Left kidney (tissue), 8 donors: ENCODE measurements around the gene KIF26A. TPM values are rescaled to one million over a fixed set of nuclear protein-coding genes. Genes with fewer than 3 reads are reported as not detected.

ENCODE experiments used
- DNase-seq: peaks from one replicate; pipeline ENCODE4 v3.0.0-alpha.2; 2013
- long read RNA-seq, 8 donors: transcript quantifications; one replicate each; lab custom pipeline, GENCODE V29; 2026
- polyA plus RNA-seq: library from polyadenylated mRNA; unstranded; fragments of 120-200 nt; gene quantifications from one replicate; pipeline ENCODE4 v1.2.1, GENCODE V29; 2013; ENCODE audit not compliant: insufficient read length

The KIF26A gene
- polyA plus RNA-seq, result 6.4 TPM
- long read RNA-seq, donor 1, full-length matches to known transcripts, result 1 of 9 reads
- long read RNA-seq, donor 1, partial matches to known transcripts, result 8 of 9 reads
- long read RNA-seq, donor 1, other reads (novel, unspliced or antisense), result 0 of 9 reads
- long read RNA-seq, donor 2, full-length matches to known transcripts, result 1 of 8 reads
- long read RNA-seq, donor 2, partial matches to known transcripts, result 7 of 8 reads
- long read RNA-seq, donor 2, other reads (novel, unspliced or antisense), result 0 of 8 reads
- long read RNA-seq, donor 3, result 0 reads
- long read RNA-seq, donor 4, result 0 reads
- long read RNA-seq, donor 5, result 0 reads
- long read RNA-seq, donor 6, partial matches to known transcripts, result 7 of 7 reads
- long read RNA-seq, donor 6, other reads (novel, unspliced or antisense), result 0 of 7 reads
- long read RNA-seq, donor 7, result 0 reads
- long read RNA-seq, donor 8, result 0 reads

DNA sequence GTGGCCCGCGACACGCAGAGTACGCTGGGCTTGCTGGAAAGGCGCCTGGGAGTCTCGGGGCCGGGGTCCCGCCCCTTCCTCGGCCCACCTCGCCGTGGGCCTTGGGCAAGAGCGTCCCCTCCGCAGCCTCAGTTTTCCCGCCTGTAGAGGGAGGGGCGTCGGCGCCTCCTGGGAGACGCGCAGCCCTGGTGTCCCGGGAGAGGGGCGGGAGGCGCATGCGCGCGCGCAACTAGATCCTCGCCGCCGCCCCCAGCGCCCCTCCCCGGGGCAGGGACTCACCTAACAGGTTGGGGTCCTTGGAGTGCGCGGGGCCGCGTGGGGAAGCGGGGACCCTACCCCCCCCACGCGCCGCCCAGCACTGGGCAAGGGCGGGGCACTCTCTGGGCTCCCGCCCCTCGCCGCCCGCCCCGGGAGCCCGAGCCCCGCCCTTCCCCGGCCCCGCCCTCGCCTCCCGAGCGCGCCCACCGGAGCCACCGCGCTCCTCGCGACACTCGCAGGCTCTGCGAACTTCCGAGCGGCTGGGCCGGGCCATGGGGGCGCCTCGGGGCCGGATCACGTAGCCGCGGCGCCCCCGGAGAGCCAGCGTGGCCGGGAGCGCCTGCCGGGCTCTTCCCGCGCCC lies at the start of gene KIF26A:
Gene KIF26A, plus strand, starts transcription at position 490 of the 620 bp plus-strand sequence. CDS start 136 bp downstream, outside the sequence.
- no peak for DNase-seq

DNA sequence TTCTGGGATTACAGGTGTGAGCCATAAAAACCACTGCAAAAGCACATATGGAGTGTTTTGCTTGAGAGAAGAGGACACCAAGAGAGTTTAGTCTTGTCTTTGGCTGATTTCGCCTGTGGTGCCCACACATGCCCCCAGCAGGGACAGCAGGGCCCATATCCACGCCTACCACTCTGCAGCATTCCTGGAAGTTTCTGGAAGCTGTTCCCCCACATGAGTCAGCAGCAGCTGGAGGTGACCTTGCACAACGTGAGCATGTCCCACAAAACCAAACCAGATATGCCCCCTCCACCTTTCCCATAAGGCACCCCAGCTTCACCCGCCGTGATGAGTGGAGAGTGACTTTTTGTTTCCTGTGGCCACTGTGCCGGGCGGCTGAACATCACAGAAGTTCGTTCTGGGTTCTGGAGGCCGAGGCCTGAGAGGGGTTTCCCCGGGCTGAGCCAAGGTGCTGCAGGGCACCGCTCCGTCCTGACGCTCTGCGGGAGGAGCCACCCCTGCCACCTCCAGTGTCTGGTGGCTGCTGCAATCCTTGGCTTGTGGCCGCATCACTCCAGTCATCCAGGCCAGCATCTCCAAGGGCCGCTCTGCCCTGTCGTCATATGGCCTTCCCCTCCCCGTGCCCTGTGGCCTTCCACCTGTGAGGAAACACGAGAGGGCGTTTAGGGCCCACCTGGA lies 48.2 kb upstream of the KIF26A start:
- DNase-seq, result no peak

DNA sequence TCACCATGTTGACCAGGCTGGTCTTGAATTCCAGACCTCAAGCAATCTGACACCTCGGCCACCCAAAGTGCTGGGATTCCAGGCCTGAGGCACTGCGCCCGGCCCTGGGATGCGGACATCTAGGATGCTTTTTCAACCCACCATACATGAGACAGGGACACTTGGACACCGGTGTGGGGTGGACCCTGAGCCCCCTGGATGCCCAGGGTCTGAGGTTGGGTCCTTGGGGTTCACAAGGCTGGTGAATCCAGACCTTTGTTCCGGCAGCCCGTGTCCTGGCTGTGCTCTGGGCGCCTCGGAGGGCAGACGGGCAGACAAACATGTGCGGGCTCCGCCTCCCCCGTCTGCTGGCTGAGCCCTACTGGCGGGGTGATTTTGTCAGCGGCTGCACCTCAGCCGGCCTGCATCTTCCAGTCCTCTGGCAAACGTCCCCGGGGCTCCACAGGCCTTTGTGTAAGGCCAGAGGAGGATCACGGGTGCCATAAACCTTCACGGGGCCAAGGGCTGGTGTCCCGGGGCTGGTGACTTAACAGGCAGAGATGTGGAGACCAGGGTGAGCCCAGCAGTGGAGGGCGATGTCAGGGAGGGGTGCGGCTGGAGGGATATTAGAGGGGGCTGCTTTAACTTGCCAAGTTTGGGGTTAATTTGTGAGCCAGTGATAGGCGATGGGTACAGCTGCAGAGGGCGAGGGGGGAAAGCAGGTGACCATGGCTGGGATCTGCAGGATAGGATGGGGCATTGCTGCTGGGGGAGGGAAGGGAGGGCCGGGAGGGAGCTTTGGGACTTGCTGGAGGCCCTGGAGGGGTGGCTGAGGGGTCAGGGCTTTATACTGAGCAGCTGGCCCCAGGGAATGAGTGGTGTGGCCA lies 47.1 kb upstream of the KIF26A start:
- DNase-seq, result no peak

DNA sequence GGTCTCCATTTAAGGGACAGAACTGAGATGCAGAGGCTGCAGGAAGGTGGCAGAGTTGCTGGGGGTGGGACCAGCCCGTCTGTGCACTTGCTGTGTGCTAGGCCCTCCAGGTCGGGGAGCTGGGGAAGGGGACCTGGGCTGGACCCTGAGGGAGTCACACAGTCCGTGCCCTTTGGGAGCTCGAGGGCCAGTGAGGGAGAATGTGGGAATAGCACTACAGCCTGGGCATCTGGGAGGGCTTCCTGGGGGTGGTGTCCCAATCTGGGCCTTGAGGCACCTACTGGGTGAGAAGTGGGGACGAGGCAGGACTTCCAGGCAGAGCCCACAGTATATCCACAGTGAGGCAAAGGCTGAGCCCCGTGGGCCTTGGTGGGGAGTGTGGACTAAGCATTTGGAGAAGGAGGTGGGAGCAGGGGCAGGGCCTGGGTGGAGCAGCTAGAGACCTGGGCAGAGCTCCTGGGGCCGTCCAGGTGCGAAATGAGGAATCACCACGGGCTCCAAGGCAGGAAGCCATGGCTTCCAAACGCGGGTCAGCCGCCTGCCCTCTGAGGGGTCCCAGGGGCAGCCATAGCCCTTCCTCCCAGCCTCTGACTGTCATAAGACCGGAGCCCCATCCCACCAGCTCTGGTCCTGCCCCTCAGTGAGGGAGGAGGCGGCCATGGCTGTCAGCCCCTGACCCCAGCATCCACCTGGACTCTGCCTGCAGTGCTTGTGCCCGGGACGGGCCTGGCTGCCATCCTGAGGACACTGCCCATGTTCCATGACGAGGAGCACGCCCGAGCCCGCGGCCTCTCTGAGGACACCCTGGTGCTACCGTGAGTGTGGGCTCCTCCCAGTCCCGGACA lies 46.2 kb upstream of the KIF26A start:
- DNase-seq, result no peak

DNA sequence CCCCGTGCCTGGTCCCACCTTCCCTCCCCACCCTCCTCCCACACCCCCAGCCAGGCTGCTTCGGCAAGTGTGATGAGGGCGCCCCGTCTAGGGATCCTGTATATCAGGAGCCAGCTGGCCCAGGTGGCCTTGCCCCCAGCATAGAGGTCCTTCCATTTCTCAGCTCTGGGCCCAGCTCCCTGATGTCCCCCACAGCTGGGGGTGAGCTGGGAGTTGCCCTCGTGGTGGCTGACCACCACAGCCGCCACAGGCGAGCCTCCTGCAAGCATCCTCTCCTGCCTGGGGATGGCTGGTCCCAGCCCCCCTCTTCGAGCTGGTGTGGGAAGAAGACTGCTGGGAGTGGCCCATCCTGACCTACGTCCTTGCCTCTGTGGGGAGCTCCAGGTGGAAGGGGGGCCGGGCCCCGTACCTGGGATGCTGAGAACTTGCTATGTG lies 45.4 kb upstream of the KIF26A start:
- no peak for DNase-seq

DNA sequence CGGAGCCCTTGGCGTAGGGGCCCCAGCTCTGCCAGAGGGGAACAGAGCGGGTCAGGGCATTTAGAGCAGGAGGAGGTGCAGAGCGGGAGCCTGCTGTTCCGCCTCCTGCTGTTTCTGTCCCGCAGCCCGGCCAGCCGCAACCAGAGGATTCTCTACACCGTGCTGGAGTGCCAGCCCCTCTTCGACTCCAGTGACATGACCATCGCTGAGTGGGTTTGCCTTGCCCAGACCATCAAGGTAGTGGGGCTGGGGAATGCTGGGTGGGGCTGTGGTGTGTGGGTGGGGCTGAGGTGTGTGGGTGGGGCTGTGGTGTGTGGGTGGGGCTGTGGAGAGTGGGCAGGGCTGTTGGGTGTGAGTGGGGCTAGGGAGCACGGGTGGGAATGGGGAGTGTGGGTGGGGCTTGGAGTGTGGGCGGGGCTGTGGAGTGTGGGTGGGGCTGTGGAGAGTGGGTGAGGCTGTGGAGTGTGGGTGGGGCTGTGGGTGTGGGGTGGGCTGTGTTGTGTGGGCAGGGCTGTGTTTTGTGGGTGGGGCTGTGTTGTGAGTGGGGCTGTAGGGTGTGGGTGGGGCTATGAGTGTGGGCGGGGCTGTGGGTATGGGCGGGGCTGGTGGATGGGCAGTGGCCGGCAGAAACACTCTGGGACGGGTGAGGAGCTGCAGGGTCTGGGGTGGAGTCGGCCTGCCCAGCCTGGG lies 44.9 kb upstream of the KIF26A start:
- DNase-seq, result no peak

DNA sequence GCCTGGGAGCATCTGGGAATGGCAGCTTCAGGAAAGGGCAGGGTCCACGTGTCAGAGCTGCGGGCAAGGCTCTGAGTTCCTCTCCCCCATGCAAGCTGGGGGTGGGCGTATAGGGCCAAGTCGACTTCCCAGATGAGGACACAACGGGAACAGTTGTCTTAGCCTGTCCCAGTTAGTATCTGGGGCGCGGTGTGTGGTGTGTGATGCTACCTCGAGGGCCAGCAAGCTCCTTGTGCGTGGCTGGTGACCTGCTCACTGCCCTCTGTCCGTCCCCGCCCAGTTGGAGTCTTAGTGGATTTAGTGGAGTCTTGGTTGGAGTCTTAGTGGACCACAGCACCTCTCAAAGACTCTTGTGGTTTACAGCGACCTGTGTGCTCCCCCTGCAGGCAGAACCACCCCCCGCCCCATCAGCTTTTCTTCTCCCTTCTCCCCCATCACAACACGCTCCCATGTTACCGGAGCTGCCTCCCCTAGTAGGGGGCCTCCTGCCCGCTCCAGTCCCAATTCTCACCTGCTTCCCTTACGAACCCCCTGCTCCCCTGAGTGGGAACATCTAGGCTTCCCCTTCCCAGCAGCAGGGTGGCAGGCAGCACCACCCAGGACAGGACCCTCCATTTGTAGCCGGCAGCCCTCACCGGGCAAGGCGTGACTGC lies 44.2 kb upstream of the KIF26A start:
- DNase-seq, result no peak

DNA sequence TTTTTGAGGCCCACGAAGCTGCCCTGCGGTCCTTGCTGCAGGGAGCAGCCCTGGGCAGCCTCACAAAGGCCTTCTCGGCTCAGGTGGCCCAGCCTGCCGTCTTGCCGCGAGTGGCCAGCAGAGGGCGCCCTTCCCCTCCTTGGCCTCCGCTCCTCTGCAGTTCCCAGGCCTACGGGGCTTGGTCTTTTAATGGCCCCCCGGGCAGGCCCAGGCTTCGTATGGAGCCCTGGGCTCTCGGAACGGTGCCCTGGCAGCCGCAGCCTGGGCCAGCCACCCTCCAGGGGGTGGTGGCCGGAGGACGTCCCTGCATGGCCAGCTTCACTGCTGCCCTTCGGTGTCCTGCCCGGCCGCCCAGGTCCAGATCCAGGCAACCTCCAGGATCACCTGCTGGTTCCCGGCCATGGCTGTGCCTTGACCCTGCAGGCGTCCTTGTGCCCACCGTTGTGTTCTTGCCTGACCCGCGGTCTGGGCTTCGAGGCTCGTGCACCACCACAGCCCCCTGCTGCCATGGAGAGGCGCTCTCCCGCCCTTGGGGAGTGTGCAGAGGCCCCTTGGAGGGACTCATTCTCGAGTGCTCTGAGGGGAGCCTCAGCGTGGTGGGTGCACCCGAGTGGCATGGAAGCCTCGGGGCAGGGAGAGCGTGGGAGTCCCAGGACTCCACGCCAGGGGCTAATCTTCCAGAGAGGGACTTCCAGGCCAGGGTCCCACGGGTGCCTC lies 43.5 kb upstream of the KIF26A start:
- DNase-seq, result no peak

DNA sequence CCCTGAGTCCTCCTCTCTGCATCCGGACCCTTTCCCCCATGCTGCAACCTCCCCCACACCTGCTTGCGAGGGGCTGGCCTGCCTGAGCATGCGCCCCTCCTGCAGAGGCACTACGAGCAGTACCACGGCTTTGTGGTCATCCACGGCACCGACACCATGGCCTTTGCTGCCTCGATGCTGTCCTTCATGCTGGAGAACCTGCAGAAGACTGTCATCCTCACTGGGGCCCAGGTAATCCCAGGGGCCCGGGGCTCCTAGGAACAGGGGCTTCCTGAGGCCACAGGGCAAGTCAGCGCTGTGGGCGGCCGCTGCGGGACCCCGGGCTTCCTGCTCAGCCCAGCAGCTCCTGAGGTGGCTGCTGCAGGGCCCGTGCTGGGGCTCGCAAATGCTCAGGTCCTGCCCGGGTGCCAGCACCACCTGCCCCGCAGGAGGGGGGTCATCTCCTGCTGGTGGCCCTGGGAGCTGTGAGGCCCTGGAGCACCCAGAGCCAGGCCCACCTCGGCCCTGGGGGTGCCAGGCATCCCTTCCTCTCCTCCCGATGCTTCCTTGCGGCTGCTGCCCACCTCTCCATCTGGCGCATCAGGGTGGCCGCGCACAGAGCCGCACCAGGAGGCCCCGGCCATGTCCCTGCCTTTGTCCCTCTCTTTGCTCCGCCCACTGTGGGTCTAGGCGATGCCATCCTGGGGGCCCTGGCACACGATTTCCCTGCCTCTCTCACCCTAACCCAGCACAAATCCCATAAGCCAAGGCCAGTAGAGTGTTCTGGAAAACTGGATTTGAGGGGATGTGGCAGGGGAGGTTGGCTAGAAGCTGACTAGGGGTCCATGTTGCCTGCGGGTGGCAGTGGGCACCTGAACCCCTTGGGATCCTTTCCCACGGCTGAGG lies 42.7 kb upstream of the KIF26A start:
- DNase-seq, result no peak

DNA sequence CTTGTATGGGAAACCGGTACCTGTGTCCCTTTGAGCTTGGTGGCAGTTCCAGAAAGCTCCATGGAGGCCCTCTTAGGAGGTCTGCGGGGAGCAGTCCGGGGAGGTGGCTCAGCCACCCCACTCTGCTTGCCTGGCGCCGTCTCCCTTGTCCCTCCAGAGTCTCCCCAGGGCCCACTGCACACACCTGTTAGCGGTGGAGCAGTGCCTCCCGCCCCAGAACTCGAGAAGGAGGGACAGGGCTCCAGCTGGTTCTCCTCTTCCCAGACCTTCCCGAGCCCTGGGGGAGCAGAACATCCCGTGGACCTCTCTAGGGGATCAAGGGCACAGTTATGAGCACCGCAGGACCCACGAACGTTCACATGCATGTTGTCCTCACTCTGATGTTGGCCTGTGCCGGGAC lies 42.1 kb upstream of the KIF26A start:
- DNase-seq, result no peak

DNA sequence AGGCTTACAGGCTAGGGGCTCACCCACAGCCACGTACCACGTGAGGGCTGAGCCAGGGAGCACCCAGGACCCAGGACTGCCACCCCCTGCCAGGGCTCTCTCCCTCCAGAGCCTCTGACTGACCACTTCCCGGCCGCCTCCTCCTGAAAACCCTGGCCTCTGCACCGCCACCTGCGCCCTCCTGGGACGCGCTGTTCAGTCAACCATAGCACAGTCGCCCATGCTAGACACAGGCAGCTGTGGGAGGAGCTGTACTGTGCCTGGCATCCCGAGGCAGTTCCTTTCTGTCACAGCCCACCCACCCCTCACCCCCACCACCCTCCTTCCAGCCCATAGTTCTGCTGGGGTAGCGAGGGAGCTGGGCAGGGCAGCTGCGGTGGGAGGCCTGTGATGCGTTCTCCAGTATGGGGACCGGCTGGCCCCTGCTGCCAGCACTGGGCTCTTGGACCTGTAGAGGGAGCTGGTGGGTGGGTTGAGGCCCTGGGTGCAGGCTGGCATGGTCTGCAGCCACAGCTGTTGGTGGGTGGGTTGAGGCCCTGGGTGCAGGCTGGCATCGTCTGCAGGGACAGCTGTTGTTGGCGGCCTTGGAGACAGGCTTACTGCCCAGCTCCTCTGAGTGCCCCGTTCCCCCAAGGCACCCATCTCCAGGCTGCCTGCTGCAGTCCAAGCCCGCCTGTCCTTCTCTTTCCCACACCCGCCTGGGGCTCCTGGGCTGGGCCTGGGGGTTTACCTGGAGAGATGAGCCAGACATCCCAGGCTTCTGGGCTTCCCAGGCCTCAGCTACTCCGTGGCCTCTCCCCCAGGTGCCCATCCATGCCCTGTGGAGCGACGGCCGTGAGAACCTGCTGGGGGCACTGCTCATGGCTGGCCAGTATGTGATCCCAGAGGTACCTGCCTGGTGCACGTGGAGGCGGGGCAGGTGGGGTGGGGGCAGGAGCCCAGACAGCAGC lies 41.4 kb upstream of the KIF26A start:
- DNase-seq, result no peak

DNA sequence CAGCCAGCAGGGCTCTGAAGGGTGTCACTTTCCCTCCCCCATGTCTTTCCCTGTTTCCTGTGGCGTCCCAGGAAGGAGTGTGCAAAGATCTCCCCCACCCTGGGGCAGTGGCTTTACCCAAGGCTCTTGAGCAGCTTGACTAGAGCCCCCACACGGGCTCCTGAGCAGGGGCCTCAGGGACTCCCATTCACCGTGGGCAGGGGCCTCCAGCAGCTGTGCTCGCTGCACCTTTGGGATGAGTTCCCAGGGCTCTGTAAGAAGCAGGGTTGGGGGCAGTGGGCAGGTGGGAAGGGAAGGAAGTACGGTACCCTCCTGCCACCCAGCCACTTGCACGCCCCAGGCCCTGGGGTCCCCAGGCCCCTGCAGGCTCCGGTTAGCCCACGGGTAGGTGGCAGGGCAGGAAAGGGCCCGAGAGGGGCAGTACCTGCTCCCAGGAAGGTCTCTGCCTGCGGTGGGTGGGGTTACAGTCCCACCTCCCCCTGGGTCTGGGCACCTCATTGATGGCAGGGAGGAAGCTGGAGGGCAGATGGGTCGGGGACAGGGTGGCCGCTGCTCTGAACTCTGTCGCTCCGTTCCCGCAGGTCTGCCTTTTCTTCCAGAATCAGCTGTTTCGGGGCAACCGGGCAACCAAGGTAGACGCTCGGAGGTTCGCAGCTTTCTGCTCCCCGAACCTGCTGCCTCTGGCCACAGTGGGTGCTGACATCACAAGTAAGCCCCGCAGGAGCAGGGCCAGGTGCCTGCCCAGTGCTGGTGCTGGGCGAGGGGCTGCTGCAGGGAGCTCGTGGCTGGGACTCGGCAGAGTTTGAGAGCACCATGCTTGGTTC lies 39.9 kb upstream of the KIF26A start:
- no peak for DNase-seq

DNA sequence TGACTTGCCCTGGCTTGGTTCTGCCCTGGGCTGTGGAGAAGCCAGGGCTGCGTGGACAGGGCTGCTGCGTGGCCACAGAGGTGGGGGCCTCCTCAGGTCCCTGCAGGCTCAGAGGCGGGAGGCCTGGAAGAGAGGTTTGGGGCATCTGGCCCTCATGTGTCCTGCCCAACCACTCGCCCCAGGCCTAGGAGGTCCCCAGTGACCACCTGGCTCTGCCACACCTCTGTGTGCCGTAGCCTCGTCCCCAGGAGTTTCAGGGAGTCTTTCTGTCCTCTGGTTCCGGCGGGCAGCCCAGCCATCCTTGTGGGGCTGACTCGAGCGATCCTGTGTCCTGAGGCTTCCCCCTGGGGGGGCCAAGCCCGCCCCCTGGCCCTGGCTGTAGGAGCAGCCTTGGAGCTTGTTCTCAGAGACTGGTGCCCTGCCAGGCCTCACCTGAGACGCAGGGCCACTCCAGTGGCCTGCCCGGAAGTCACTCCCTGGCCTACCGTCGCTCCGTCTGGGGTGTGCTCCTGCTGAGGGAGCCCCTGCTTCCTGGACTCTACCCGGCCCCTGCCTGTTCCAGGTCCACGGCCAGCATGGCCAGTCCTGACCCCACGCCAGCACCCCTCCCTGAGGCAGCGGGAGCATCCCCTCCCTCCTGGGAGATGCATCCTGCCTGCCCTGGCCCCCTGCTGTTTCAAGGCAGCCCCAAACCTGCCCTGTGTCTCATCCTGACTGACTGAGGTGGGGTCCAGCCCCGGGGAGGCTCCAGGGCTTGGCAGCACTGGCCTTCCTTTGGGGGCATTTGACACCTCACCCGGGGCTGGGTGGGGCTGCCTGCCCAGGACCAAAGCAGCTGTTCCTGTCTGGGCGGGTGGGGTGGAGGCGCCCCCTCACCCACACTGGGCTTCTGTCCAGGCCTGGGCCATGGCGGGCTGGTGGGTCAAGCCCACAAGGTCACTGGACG lies 39.0 kb upstream of the KIF26A start:
- DNase-seq, result no peak

DNA sequence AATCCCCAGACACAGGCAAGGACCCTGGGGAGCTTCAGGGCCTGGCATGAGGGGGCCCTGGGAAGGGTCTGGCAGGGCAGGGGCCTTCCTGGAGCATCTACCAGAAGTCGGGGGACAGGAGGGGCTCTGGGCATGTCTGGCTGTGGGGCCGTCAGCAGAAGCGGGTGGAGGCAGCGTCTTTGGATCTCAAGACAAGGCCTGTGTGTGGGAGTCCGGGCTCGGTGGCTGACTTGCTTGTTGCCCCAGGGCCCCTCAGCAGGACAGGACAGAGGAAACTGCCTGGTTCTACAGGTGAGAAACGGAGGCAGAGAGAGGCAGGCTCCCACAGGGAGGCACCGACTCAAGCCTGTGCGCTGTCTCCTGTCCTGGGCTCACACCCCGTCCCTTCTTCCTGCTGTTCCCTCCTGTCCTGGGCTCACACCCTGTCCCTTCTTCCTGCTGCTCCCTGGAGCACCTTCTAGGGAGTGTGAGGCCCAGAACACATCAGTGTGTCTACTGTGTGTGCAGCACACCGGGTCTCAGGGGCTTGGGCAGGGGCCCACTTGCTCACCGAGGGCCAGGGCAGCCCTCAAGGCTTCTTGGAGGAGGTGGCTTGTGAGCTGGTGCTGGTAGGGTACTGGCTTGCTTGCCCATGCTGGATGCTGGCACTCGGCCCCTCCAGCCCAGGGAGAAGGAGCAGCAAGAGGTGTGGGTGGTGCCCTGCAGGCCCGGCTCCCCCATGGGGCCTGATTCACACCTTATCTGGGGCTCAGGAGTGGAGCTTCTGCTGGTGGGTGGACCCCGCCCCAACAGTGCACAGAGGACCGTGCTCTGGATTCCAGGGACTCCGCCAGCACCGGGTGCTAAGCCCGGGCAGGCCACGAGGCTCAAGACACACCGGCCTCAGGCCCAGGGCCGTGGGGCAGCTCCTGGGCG lies 38.0 kb upstream of the KIF26A start:
- no peak for DNase-seq
